ENCODE results near the gene ZNF138.

The ZNF138 gene

DNA sequence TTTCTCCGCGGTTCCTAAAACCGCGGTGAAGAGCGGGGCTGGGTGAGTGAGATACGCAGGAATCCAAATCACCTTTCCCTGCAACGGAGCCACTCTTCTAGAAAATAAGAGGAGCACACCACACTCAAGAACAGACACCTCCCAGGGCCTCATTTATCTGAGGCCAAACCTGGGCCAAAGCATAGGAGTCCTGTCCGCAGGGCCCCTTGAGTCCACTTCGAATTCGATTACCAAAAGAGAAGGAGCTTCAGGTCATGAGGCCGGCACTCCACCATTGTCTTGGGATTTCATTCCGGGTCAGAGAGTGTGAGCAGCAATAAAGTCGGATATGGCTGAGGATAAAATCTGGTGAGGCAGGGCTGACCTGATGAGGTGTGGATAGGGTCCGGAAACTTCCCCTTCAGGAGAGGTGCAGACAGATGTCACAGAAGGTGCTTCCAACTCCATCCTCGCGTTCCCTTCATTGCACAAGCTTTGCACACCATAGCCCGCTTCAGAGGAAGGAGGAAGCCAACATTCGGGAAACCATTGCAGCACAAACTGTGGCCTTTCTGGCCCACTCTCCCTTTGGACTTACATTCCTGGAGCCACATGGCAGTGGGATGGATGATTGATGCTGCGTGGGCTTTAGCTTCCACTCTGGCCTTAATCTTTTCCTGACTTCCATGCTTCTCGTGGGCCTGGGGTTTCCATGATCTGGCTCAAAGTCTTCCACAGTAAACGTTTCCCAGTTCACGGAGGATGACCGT, 81.6 kb downstream of the ZNF138 start:
- DNase-seq (ENCODE audit: low read depth): no peak

DNA sequence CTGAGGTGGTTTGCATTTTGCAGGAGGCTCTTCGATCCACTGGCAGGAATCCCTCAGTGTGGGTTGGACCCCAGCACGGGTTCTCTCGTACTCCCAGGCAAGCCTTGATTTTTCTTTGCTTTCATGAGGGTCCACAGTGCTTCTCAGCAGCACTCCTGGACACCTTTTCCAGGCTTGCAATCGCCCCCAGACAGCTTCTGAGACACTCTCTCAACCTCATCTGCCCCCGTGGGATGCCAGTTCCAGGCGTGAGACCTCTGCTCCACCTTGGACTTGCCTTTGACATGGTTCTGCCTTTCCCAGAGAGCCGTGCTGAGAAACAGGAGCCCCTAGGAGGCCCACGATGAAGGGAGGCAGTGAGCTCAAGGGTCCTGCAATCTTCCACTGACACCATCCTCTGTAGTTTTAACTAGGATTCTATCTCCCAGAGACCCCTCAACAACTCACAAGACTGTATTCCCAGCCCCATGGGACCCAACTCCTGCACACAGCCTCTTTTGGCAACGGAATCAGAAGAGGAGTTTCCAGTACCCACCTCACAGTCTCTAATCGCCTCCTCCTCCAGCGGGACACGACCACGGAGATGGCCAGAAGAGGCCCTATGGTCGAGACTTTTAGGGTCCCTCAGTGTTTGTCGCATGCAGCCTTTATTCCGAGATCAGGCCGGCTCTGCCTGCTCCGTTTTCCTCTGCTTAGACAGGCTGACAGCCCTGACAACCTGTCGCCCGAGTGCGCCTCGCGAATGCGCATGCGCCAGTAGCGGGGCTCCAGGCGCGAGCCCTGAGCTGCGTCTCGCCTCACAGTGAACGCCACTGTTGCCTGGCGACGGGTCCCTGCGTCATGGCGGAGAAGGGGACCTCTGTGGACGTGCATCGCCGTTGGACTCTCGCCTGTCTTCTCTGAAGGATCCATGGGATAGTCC, 82.8 kb downstream of the ZNF138 start:
- peak; percentile 31 for DNase-seq (ENCODE audit: low read depth)

DNA sequence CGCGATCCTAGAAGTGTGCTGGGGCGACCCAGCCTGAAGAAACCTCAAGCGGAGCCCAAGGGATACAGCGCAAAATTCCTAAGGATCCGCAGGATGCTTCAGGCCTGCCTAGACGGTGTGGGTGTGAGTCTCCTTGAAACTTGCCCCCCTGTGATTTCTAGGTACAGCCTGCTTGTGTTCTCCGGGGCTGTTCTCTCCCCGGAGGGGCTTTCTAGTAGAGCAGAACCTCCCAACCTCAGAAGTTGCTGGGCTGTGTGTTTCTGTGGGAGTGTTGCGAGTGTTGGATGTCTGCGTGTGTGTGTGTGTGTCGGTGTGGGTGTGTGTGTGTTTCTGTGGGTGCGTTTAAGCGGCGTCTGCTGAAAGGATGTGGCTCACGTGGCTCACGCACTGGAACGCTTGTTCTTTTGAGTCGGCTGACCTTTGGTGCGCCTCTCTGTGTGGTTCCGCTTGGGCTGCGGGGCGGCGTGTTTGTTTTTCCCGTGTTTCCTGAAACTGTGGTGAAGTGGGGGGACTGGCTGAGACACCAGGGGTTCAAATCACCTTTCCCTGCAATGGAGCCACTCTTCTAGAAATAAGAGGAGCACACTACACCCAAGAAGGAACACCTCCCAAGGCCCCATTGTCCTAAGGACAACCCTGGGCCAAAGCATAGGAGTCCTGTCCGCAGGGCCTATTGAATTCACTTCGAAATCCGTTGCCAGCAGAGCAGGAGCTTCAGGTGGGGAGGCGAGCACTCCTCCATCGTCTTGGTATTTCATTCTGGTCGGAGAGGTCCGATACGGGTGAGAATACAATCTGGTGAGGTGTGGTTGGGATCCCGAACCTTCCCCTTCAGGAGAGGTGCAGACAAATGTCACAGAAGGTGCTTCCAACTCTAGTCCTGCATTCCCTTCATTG, 83.7 kb downstream of the ZNF138 start:
- no peak for DNase-seq (ENCODE audit: low read depth)

- no peak for DNase-seq (ENCODE audit: low read depth)
Measured at GRCh38 chr7:64878684-64879083, 84.5 kb downstream of the ZNF138 start.

GRCh38 chr7:64879086-64879730, 85.0 kb downstream of the ZNF138 start:
- DNase-seq (ENCODE audit: low read depth): no peak

DNA sequence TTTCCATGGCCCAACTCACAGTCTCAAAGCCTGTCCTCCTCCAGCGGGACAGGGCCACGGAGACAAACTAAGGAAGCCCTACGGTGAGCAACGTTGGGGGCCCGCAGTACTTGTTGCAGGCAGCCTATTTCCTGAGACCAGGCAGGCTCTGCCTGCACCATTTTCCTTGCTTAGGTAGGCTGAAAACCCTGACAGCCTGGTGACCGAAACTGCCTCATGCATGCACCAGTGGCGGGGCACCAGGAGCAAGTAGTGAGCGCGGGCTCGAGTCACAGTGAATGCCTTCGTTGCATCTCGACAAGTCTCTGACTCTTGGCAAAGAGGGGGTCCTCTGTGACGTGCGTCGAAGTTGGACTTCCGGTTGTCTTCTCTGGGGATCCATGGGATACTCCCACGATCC, 85.6 kb downstream of the ZNF138 start:
- no peak for DNase-seq (ENCODE audit: low read depth)

DNA sequence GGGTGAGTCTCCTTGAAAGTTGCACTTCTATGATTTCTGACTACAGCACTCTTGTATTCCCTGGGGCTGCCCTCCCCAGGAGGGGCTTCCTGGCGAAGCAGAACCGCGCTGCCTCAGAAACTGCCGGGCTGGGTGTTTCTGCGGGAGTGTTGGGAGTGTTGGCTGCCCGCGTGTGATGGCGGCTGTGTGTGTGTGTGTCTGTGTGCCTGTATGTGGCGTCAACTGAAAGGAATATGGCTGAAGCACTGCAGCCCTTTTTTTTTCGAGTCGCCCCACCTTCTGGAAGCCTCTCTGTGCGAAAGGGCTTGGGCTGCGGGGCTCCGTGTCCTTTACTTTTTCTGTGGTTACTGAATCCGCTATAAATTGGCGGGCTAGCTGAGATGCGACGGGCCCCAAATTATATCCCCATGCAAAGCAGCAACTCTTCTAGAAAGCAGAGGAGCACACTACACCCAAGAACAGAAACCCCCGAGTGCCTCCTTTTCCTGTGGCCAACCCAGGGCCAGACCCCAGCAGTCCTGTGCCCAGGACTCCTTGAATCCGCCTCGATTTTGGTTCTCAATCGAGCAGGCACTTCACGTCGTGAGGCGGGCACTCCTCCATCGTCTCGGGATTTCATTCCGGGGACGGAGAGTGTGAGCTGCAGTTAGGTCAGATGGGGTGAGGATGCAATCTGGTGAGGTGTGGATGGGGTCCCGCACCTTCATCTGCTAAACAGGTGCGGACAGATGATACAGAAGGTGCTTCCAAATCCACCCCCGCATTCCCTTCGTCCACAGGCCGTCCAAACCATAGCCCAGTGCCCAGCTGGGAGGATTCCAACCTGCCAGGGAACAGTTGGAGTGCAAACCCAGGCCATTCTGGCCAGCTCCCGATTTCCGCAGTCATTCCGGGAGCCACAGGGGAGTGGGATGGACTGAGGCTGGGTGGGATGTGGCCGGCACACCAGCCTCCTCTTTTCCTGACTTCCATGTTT, 86.4 kb downstream of the ZNF138 start:
- no peak for DNase-seq (ENCODE audit: low read depth)

GRCh38 chr7:64881461-64882287, 87.4 kb downstream of the ZNF138 start:
- no peak for DNase-seq (ENCODE audit: low read depth)

- DNase-seq (ENCODE audit: low read depth): no peak
Measured at GRCh38 chr7:64882341-64883112, 88.3 kb downstream of the ZNF138 start.
